IMR-90 (cell line): ENCODE measurements around the gene ZNF646. TPM values are rescaled to one million over a fixed set of nuclear protein-coding genes. Genes with fewer than 3 reads are reported as not detected.
A peak's percentile ranks its signal among the peaks of the same experiment; 100 is the strongest.
"Not testable (repeated sequence)": the region's sequence is repeated elsewhere in the genome, so short reads cannot be mapped to it uniquely, and the experiment has no call there.

Source experiments
- ATAC-seq: fragments of 200-7000 bp; cut with Tn5 transposase; 2 replicates; pipeline ENCODE4 v1.9.1; 2020; ENCODE audit warnings: low read depth, mild to moderate bottlenecking, moderate library complexity
- BruUV-seq: library from RNA; stranded (reverse); fragments of 400-500 nt; replicated peaks from 2 replicates; lab custom pipeline; 2021; lab: Mats Ljungman, UMichigan
- CTCF ChIA-PET: fragments of 300-600 bp; formaldehyde crosslinking; extraction: SDS; loops from one replicate; lab custom pipeline; 2021; ENCODE audit warnings: antibody characterized with exemption; lab: Yijun Ruan, JAX
- POLR2A ChIA-PET: fragments of 300-600 bp; sonication (Branson Sonifier 250); formaldehyde crosslinking; loops from one replicate; lab custom pipeline; 2022; ENCODE audit warnings: antibody characterized with exemption; ENCODE audit not compliant: unreplicated experiment; lab: Charles Lee
- DNase-seq: peaks from one replicate; pipeline ENCODE4 v3.0.0; 2013
- H2AFZ ChIP-seq: replicated peaks from 2 replicates; pipeline ENCODE3; 2013; ENCODE audit warnings: low read length, mild to moderate bottlenecking; ENCODE audit not compliant: poor library complexity
- H2AK5ac ChIP-seq: 2 replicates; pipeline ENCODE4 v1.6.1; 2013; ENCODE audit warnings: low read depth, low read length, inconsistent platforms
- H2AK9ac ChIP-seq: replicated peaks from 2 replicates; pipeline ENCODE3; 2013; ENCODE audit warnings: mild to moderate bottlenecking, low read depth, low read length, moderate library complexity; ENCODE audit not compliant: poor library complexity
- H2BK120ac ChIP-seq: 2 replicates; pipeline ENCODE4 v1.6.1; 2013; ENCODE audit warnings: low read depth, low read length, inconsistent platforms
- H2BK15ac ChIP-seq: 3 replicates; pipeline ENCODE4 v1.6.1; 2013; ENCODE audit warnings: low read depth, low read length, inconsistent platforms
- H2BK20ac ChIP-seq: 2 replicates; pipeline ENCODE4 v1.6.1; 2013; ENCODE audit warnings: low read depth, mild to moderate bottlenecking, inconsistent platforms, low read length, moderate library complexity
- H2BK5ac ChIP-seq: 2 replicates; pipeline ENCODE4 v1.6.1; 2013; ENCODE audit warnings: mild to moderate bottlenecking, low read depth, low read length, inconsistent platforms; ENCODE audit not compliant: poor library complexity, severe bottlenecking
- H3K14ac ChIP-seq: replicated peaks from 2 replicates; pipeline ENCODE4 v1.6.1; 2013; ENCODE audit warnings: low read depth, low read length, inconsistent platforms
- H3K18ac ChIP-seq: 2 replicates; pipeline ENCODE4 v1.6.1; 2013; ENCODE audit warnings: low read depth, low read length, control low read depth
- H3K23ac ChIP-seq: 2 replicates; pipeline ENCODE4 v1.6.1; 2013; ENCODE audit warnings: low read depth, low read length, inconsistent platforms
- H3K27ac ChIP-seq: 2 replicates; pipeline ENCODE4 v1.5.1; 2013; ENCODE audit warnings: mild to moderate bottlenecking, control low read depth, low read length; ENCODE audit not compliant: insufficient read depth
- H3K27me3 ChIP-seq: 2 replicates; pipeline ENCODE4 v1.6.1; 2013; ENCODE audit warnings: low read length; ENCODE audit not compliant: control insufficient read depth, insufficient read depth
- H3K36me3 ChIP-seq: 2 replicates; pipeline ENCODE4 v1.6.1; 2013; ENCODE audit warnings: low read length, mixed read lengths; ENCODE audit not compliant: control insufficient read depth, insufficient read depth
- H3K4ac ChIP-seq: 2 replicates; pipeline ENCODE4 v1.6.1; 2013; ENCODE audit warnings: low read depth, low read length, inconsistent platforms
- H3K4me1 ChIP-seq: 2 replicates; pipeline ENCODE4 v1.6.1; 2013; ENCODE audit warnings: low read length, mixed read lengths; ENCODE audit not compliant: control insufficient read depth, insufficient read depth
- H3K4me2 ChIP-seq: 2 replicates; pipeline ENCODE4 v1.6.1; 2013; ENCODE audit warnings: low read depth, mild to moderate bottlenecking, control low read depth, low read length, moderate library complexity
- H3K4me3 ChIP-seq: 2 replicates; pipeline ENCODE4 v1.5.1; 2013; ENCODE audit warnings: low read depth, mild to moderate bottlenecking, control low read depth, low read length, moderate library complexity; ENCODE audit not compliant: insufficient read depth
- H3K56ac ChIP-seq: 2 replicates; pipeline ENCODE4 v1.6.1; 2013; ENCODE audit warnings: low read length, inconsistent platforms; ENCODE audit not compliant: insufficient read depth; ENCODE audit errors: extremely low read depth
- H3K79me1 ChIP-seq, 2 experiments: 2 replicates each; pipeline ENCODE4 v1.6.1; 2013; ENCODE audit warnings: low read length in 2 of 2, inconsistent platforms in 1 of 2, low read depth in 1 of 2
- H3K9ac ChIP-seq: 2 replicates; pipeline ENCODE4 v1.6.1; 2013; ENCODE audit warnings: low read depth, low read length, control low read depth
- H3K9me1 ChIP-seq: 2 replicates; pipeline ENCODE4 v1.6.1; 2013; ENCODE audit warnings: low read length, inconsistent platforms; ENCODE audit not compliant: insufficient read depth
- H3K9me3 ChIP-seq: 2 replicates; pipeline ENCODE4 v1.6.1; 2013; ENCODE audit warnings: low read length; ENCODE audit not compliant: control insufficient read depth, insufficient read depth
- H4K20me1 ChIP-seq: 2 replicates; pipeline ENCODE4 v1.6.1; 2013; ENCODE audit warnings: low read length, inconsistent platforms; ENCODE audit not compliant: insufficient read depth
- H4K5ac ChIP-seq: 2 replicates; pipeline ENCODE4 v1.6.1; 2013; ENCODE audit warnings: mild to moderate bottlenecking, low read depth, low read length, control low read depth
- H4K8ac ChIP-seq, 2 experiments: 2 replicates each; pipeline ENCODE4 v1.6.1; 2013; ENCODE audit warnings: low read depth in 2 of 2, low read length in 2 of 2, control low read depth in 1 of 2, inconsistent platforms in 1 of 2
- H4K91ac ChIP-seq: 2 replicates; pipeline ENCODE4 v1.6.1; 2013; ENCODE audit warnings: low read depth, low read length, inconsistent platforms; ENCODE audit not compliant: insufficient read depth
- NFE2L2 ChIP-seq: fragments of 150-350 bp; IDR thresholded peaks from 2 replicates; pipeline ENCODE4 v1.6.1; 2016; ENCODE audit warnings: low read depth, mild to moderate bottlenecking, low read length
- RCOR1 ChIP-seq: IDR thresholded peaks from 2 replicates; pipeline ENCODE4 v1.6.1; 2012; ENCODE audit warnings: mild to moderate bottlenecking, low read length, improper control_type of control experiment; ENCODE audit not compliant: insufficient replicate concordance
- WGBS, 2 experiments: methylation state at CpG; one replicate each; pipeline versions ENCODE4 v1.1.5 to v1.1.7; 2013; ENCODE audit warnings: missing lambda C conversion rate in 2 of 2; ENCODE audit not compliant: insufficient read length in 1 of 2; ENCODE audit errors: extremely low coverage in 2 of 2; 5-methylcytosine and 5-hydroxymethylcytosine counted together
- dilution Hi-C: fragments of 300-500 bp; cut with HindIII; formaldehyde crosslinking; loops from one replicate; pipeline ENCODE4 v1.14.3; 2018; ENCODE audit warnings: low sequenced_read_pairs; ENCODE audit not compliant: unreplicated experiment
- in situ Hi-C: fragments of 300-500 bp; cut with MboI; formaldehyde crosslinking; loops from 3 replicates; pipeline ENCODE4 v1.14.3; 2019; ENCODE audit warnings: low sequenced_read_pairs, inconsistent platforms, mixed read lengths
- intact Hi-C: fragments of 100-400 bp; cut with micrococcal nuclease; formaldehyde crosslinking; loops from 2 replicates; pipeline ENCODE4 v1.10.0; 2022
- polyA plus RNA-seq, 3 experiments: library from polyadenylated mRNA; depleted of rRNA; stranded (reverse); fragments of >200 nt; gene quantifications; 2 replicates each; pipeline ENCODE4 v1.2.3, GENCODE V29; 2012; ENCODE audit warnings: low replicate concordance in 1 of 3
- total RNA-seq: library from RNA; depleted of rRNA; stranded (reverse); fragments of >200 nt; gene quantifications from 2 replicates; pipeline ENCODE4 v1.2.3, GENCODE V29; 2012

ZNF646 gene
- total and polyA plus RNA-seq, 2 of the 4 experiments (the other 2 are of a cell fraction) = 4.9 to 6.8 TPM

DNA sequence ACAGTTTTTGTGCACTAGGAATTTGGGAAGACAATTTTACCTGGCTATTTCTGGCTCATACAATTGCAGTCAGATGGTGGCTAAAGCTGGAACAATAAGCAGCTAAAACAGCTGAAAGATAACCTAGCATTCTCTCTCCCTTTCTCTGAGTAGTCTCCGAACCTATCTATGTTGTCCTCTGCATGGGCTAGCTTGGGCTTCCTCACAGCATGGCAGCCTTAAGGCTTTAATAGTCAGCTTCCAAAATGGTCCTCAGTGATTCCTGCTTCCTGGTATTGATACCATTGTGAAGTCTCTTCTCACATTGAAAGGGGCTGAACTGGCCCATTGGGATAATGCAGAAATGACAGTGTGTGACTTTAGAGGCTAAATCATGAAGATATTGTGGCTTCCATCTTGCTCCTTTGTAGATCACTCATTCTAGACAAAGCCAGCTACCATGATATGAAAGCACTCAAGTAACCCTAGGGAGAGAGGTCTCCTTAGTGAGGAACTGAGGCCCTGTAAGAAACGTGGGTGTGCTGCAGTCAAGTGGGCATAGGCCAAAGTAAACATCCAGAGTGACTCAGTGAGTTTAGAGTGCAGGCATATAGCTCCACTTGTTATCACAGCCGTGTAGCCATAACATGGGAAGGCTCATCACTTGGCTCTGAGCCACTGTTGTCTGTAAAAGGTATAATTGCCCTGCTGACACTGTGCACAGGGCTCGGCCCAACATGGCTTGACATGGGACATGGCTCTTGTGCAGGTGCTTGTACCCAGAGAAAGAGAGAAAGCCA lies 25.8 kb downstream of the ZNF646 start:
- peak; percentile 60 for ATAC-seq
- WGBS, 2 experiments = 33% methylated on average over 2 of the region's 4 CpGs; no CpG with 5 or more reads in 1 of the 2 experiments
- Histone ChIP-seq H3K18ac (no peak overlapping the region), H3K27me3 (no peaks in the 10 kb centered on the region), H3K27ac (no peak overlapping the region), H3K9me3 (peaks cover 4% of the 10 kb centered on the region), H3K4me3 (no peak overlapping the region), H3K9ac (no peak overlapping the region), H3K79me1 (0 out of 4 replicates have a peak, but pooled peaks cover 0 to 7% of the 10 kb centered on the region in 2 experiments), H4K91ac (no peak overlapping the region), H3K36me3 (no peaks in the 10 kb centered on the region), H3K23ac (no peak overlapping the region), H2AFZ (peak overlapping the region; percentile 4), H2AK5ac (peak overlapping the region; percentile 43; the same call in 1 of the 2 replicates), H4K5ac (no peak overlapping the region), H4K8ac (no peak overlapping the region), H2BK20ac (peak overlapping the region; percentile 1), H3K14ac (no peak overlapping the region), H2BK5ac (no peak overlapping the region), H3K4ac (no peak overlapping the region), H4K20me1 (no peaks in the 10 kb centered on the region), H2BK15ac (no peak overlapping the region), H3K9me1 (peaks cover 8% of the 10 kb centered on the region; the same call in 1 of the 2 replicates), H3K4me1 (no peaks in the 10 kb centered on the region), H3K56ac (no peak overlapping the region), H3K4me2 (no peak overlapping the region), H2BK120ac (no peak overlapping the region), H2AK9ac (no peak overlapping the region)
- BruUV-seq = no TSS peak
- TF ChIP-seq RCOR1 (no peak), NFE2L2 (peak; percentile 16; the same call in 1 of the 2 replicates)
- intact Hi-C loops (no loop called here), dilution Hi-C loops (no loop called here), in situ Hi-C loops (no loop called here)
- ChIA-PET CTCF (interaction anchor here (0.6 to 1.6 kb wide), 4 partner anchors 14 to 567 kb away, joined by 3 to 4 read pairs (median 4); partner anchors contain the start of gene KAT8), POLR2A (no interaction called here)
- DNase-seq = peak; percentile 82

DNA sequence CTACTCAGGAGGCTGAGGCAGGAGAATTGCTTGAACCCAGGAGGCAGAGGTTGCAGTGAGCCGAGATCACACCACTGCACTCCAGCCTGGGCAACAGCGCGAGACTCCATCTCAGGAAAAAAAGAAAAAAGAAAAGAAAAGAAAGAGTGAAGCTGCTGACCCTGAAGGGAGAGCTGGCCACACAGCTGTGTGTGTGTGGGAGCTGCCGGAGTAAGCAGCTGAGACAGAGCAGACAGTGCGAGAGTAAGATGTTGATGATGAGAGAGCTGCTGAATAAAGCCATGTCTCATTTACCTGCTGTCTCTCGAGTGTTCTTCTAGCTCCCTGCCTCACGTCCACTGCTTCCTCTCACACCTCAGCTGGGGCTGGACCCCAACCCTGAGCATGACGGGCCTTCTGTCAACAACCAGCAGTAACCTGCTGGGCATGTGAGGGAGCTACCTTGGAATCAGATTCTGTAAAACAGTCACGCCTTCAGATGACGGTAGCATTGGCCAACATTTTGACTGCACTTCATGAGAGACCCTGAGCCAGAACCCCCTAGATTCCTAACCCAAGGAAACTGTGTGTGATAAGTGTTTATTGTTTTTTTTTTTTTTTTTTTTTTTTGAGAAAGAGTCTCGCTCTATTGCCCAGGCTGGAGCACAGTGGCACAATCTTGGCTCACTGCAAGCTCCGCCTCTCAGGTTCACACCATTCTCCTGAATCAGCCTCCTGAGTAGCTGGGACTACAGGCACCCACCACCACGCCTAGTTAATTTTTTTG lies 26.8 kb downstream of the ZNF646 start:
- H3K4me3 ChIP-seq, H3K56ac ChIP-seq, H3K27ac ChIP-seq, H4K91ac ChIP-seq, H3K4me2 ChIP-seq, H3K27me3 ChIP-seq, H3K4me1 ChIP-seq, H3K14ac ChIP-seq, H2BK15ac ChIP-seq, H3K36me3 ChIP-seq, in situ Hi-C loops, H3K18ac ChIP-seq, H2BK120ac ChIP-seq, H3K9ac ChIP-seq, dilution Hi-C loops, H3K23ac ChIP-seq, H4K20me1 ChIP-seq, H4K8ac ChIP-seq, DNase-seq, ATAC-seq, H3K9me3 ChIP-seq, H4K5ac ChIP-seq, H2AK9ac ChIP-seq, intact Hi-C loops, BruUV-seq, H3K79me1 ChIP-seq, H2BK5ac ChIP-seq, H3K4ac ChIP-seq, H3K9me1 ChIP-seq: not testable (repeated sequence)
- ChIA-PET POLR2A (interaction anchor here (0.8 kb wide), 1 partner anchor 16 kb away, joined by 3 read pairs; the partner anchor contains the start of gene KAT8), CTCF (interaction anchor here (1.4 to 1.6 kb wide), 3 partner anchors 15 to 41 kb away, joined by 3 to 4 read pairs (median 4); partner anchors contain the start of gene KAT8)
- peak overlapping the region; percentile 5; the same call in 1 of the 2 replicates for H2BK20ac ChIP-seq
- 0 out of 2 replicates have a peak overlapping the region, but pooled peaks have one; percentile 8 for H2AK5ac ChIP-seq
- 100% methylated on average over 3 of the region's 13 CpGs; no CpG with 5 or more reads in 1 of the 2 experiments for WGBS, 2 experiments
- peak overlapping the region; percentile 80 for H2AFZ ChIP-seq
